Coronary artery (tissue), 2 donors: ENCODE results near the gene NUMBL.
A peak's percentile ranks its signal among the peaks of the same experiment; 100 is the strongest.
"Not testable (repeated sequence)": the region's sequence is repeated elsewhere in the genome, so short reads cannot be mapped to it uniquely, and the experiment has no call there.

ENCODE experiments used
- DNase-seq: peaks from one replicate; pipeline ENCODE4 v3.0.0-alpha.2; 2017; ENCODE audit warnings: low spot score
- H3K27ac ChIP-seq, 2 donors: fragments of 200-600 bp; sonication (generic); one replicate each; pipeline ENCODE4 v1.5.1; 2016 to 2019
- H3K4me3 ChIP-seq: fragments of 200-600 bp; sonication (generic); 2 replicates; pipeline ENCODE4 v1.5.1; 2016; ENCODE audit warnings: mild to moderate bottlenecking, moderate library complexity
- CTCF ChIP-seq: fragments of 200-600 bp; sonication (generic); IDR thresholded peaks from one replicate; pipeline ENCODE4 v1.5.1; 2019; ENCODE audit warnings: antibody characterized with exemption

The NUMBL gene

DNA sequence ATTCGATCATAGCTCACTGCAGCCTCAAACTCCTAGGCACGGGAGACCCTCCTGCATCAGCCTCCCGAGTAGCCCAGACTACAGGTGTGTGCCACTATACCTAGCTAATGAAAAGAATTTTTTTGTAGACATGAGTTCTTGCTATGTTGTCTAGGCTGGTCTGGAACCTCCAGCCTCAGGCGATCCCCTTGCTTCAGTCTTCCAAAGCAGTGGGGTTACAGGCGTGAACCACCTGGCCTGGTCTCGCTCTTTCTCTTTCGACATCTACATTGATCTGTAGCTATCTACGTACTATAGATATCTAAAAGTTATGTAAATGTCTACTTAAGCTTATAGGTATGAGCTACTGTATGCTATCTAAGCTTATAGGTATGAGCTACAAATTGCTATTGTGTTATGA, 32.4 kb downstream of the NUMBL start:
- TF ChIP-seq CTCF = no peak
- H3K4me3 ChIP-seq = no peak overlapping the region
- no peak for DNase-seq
- H3K27ac ChIP-seq = no peak overlapping the region

GRCh38 chr19:40655684-40656083, 34.8 kb downstream of the NUMBL start:
- DNase-seq, H3K4me3 ChIP-seq, H3K27ac ChIP-seq: not testable (repeated sequence)

DNA sequence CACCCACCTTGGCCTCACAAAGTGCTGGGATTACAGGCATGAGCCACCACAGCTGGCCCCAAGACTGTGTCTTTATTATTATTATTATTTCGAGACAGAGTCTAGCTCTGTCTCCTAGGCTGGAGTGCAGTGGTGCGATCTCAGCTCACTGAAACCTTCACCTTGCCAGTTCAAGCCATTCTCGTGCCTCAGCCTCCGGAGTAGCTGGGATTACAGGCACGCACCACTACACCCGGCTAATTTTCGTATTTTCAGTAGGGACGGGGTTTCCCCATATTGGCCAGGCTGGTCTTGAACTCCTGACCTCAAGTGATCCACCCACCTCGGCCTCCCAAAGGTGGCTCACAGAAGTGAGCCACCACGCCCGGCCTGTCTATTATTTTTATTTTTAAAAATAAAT, 38.1 kb downstream of the NUMBL start:
- not testable (repeated sequence) for DNase-seq, H3K4me3 ChIP-seq
- peak overlapping the region; percentile 58 to 64 for H3K27ac ChIP-seq

GRCh38 chr19:40650749-40651305, 39.6 kb downstream of the NUMBL start:
- TF ChIP-seq CTCF = no peak
- Histone ChIP-seq H3K27ac (peak overlapping the region; percentile 64 to 80), H3K4me3 (no peak overlapping the region)
- DNase-seq = no peak

DNA sequence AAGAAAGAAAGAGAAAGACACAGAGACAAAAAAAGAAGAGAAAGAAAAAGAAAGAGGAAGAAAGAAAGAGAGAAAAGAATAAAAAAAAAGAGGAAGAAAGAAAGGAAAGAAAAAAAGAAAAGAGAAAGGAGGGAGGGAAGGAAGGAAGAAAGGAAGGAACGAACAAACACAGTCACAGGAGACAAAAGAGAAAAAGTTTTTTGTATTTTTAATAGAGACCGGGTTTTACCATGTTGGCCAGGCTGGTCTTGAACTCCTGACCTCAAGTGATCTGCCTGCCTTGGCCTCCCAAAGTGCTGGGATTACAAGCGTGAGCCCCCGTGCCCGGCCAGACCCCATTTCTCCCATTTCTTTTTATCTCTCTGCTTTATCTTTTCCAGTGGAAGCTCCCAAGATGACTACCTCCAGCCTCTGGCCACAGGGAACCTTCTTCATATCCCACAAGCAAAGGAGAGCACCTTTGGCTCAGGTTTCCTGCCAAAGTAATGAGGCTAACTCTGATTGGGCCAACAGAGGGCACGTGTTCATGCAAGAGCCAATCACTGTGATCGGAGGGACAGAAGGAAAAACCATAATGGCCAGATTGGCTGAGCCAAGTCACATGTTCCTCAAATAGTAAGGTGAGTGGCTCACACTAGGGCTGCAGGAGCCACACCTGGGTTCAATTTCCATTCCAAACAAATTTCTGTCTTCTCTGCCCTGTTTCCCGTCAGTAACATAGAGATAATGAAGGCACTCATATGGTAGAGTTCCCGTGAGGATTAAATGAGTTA, 40.4 kb downstream of the NUMBL start:
- peak overlapping the region; percentile 64 to 80 for H3K27ac ChIP-seq
- DNase-seq, H3K4me3 ChIP-seq: not testable (repeated sequence)

- DNase-seq = no peak
- peak overlapping the region; percentile 55 for H3K4me3 ChIP-seq
- H3K27ac ChIP-seq = peak overlapping the region; percentile 79 to 98
- TF ChIP-seq CTCF = no peak
Observed at GRCh38 chr19:40646743-40647254, 43.7 kb downstream of the NUMBL start.

DNA sequence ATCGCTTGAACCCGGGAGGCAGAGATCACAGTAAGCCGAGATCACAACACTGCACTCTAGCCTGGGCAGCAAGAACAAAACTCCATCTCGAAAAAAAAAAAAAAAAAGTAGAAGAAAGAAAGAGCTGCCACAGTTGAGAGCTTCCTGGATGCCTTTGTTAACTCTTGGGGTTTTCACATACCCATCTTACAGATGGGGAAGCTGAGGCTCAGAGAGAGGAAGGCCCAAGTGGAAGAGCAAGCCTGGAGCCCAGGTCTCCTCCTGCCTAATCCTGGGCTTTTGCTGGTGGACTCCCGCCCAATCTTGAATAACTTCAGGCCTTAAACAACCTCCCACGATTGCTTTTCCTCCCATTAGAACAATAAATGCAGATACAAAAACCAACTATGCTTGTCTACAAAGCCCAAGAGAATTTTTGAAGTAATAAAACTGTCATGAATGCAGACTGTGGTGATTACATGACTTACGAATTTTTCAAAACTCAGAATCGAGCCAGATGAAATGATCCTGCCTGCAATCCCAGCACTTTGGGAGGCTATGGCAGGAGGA, 47.6 kb downstream of the NUMBL start:
- TF ChIP-seq CTCF = no peak
- H3K4me3 ChIP-seq = no peak overlapping the region
- DNase-seq = no peak
- peak overlapping the region in 1 of 2 donors; percentile 22 for H3K27ac ChIP-seq

DNA sequence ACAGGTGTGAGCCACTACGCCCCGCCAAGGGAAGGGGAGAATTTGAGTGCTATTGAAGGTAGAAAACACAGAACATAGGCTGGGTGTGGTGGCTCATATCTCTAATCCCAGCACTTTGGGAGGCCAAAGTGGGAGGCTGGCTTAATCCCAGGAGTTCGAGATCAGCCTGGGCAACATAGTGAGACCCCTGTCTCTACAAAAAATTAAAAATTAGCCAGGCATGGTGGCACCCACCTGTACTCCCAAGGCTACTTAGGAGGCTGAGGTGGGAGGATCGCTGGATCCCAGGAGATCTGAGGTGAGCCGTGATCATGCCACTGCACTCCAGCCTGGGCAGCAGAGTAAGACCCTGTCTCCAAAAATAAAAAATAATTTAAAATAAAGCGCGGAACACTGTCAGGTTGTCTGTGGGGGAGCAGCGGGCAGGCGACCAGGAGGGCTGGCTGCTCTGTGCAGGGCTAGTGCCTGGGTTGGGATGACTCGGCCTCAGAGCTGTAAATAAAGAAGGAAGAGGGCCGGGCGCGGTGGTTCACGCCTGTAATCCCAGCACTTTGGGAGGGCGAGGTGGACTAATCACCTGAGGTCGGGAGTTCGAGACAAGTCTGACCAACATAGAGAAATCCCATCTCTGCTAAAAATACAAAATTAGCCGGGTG, 48.3 kb downstream of the NUMBL start:
- TF ChIP-seq CTCF = no peak
- peak overlapping the region; percentile 82 to 92 for H3K27ac ChIP-seq
- no peak overlapping the region for H3K4me3 ChIP-seq
- no peak for DNase-seq
